ENCODE results near the gene KCND2.

The KCND2 gene

GRCh38 chr7:120444650-120445049 is 171.7 kb downstream of the KCND2 start:
- DNase-seq (ENCODE audit: low read depth) = no peak
- no peak overlapping the region for H3K4me3 ChIP-seq (replicated peaks; ENCODE audit: low read depth, low read length)
- no peak for TF ChIP-seq CTCF (IDR thresholded peaks at IDR 0.05; ENCODE audit: low read length, missing control alignments)

- no peak for DNase-seq (ENCODE audit: low read depth)
- no peak for TF ChIP-seq CTCF (IDR thresholded peaks at IDR 0.05; ENCODE audit: low read length, missing control alignments)
- H3K4me3 ChIP-seq (replicated peaks; ENCODE audit: low read depth, low read length) = no peak overlapping the region
These were observed 172.3 kb downstream of the KCND2 start for GRCh38 chr7:120445276-120445675.

GRCh38 chr7:120452665-120453064 is 179.7 kb downstream of the KCND2 start:
- H3K4me3 ChIP-seq (replicated peaks; ENCODE audit: low read depth, low read length) = no peak overlapping the region
- TF ChIP-seq CTCF (IDR thresholded peaks at IDR 0.05; ENCODE audit: low read length, missing control alignments) = no peak
- no peak for DNase-seq (ENCODE audit: low read depth)

GRCh38 chr7:120456699-120457098 is 183.7 kb downstream of the KCND2 start:
- no peak overlapping the region for H3K4me3 ChIP-seq (replicated peaks; ENCODE audit: low read depth, low read length)
- TF ChIP-seq CTCF (IDR thresholded peaks at IDR 0.05; ENCODE audit: low read length, missing control alignments) = no peak
- DNase-seq (ENCODE audit: low read depth) = no peak

- H3K4me3 ChIP-seq (replicated peaks; ENCODE audit: low read depth, low read length) = no peak overlapping the region
- no peak for DNase-seq (ENCODE audit: low read depth)
- no peak for TF ChIP-seq CTCF (IDR thresholded peaks at IDR 0.05; ENCODE audit: low read length, missing control alignments)
These were observed 188.0 kb downstream of the KCND2 start for GRCh38 chr7:120460949-120461348.

- no peak overlapping the region for H3K4me3 ChIP-seq (replicated peaks; ENCODE audit: low read depth, low read length)
- no peak for TF ChIP-seq CTCF (IDR thresholded peaks at IDR 0.05; ENCODE audit: low read length, missing control alignments)
- DNase-seq (ENCODE audit: low read depth) = peak; percentile 1
These were observed 190.0 kb downstream of the KCND2 start for GRCh38 chr7:120462991-120463390.

GRCh38 chr7:120464104-120464503 is 191.1 kb downstream of the KCND2 start:
- DNase-seq (ENCODE audit: low read depth) = no peak
- no peak for TF ChIP-seq CTCF (IDR thresholded peaks at IDR 0.05; ENCODE audit: low read length, missing control alignments)
- H3K4me3 ChIP-seq (replicated peaks; ENCODE audit: low read depth, low read length) = no peak overlapping the region
